Cardiac septum (tissue), 1 donor: ENCODE data around the gene PNKD. TPM values are rescaled to one million over a fixed set of nuclear protein-coding genes. Genes with fewer than 3 reads are reported as not detected.

ENCODE experiments used
- DNase-seq: peaks from one replicate; pipeline ENCODE4 v3.0.0-alpha.2; 2020; ENCODE audit warnings: low spot score
- intact Hi-C: fragments of 100-400 bp; cut with DNase I; formaldehyde crosslinking; loops from one replicate; pipeline ENCODE4 v1.14.0; 2022
- long read RNA-seq: library from polyadenylated mRNA; unstranded; transcript quantifications from one replicate; pipeline ENCODE4 v2.0.0, GENCODE V29; 2021
- total RNA-seq: library from RNA; stranded (reverse); fragmentation: NEBNext Ultra II Directional; extraction: Animal tissue kit (Norgen Biotek cat#: 25700); gene quantifications from one replicate; pipeline ENCODE4 v1.2.1, GENCODE V29; 2021
- donor health status: DM: no; HTN: no; CAD: no.

PNKD gene
- total RNA-seq: 72.6 TPM
- long read RNA-seq, transcript PNKD-201 (3 exons, 758 nt): major isoform, 115 of 137 reads
- long read RNA-seq, partial matches to known transcripts: 2 of 137 reads
- long read RNA-seq, other reads (novel, unspliced or antisense): 16 of 137 reads

- intact Hi-C loops: loop anchor here (1.0 to 10.0 kb wide), 4 partner anchors 53 to 195 kb away; partner anchors contain the start of genes ARPC2 and CTDSP1
- DNase-seq: peak; percentile 100
Observed at GRCh38 chr2:218269900-218270720, at the start of gene PNKD, which contains the start of gene AAMP. TSS of gene PNKD (plus strand) at chr2:218270519. CDS start at chr2:218270536, 17 bp downstream. TSS of gene AAMP (minus strand) at chr2:218270137. CDS start at chr2:218270086, 51 bp downstream.

- intact Hi-C loops: no loop called here
- no peak for DNase-seq
Observed at GRCh38 chr2:218221000-218221399, 49.3 kb upstream of the PNKD start.

GRCh38 chr2:218223046-218223445, 47.3 kb upstream of the PNKD start:
- DNase-seq: no peak
- intact Hi-C loops: no loop called here

- DNase-seq: no peak
- intact Hi-C loops: no loop called here
Observed at GRCh38 chr2:218224186-218224585, 46.1 kb upstream of the PNKD start.

- no peak for DNase-seq
- intact Hi-C loops: no loop called here
Observed at GRCh38 chr2:218226903-218227302, 43.4 kb upstream of the PNKD start.

GRCh38 chr2:218228366-218229090, 41.8 kb upstream of the PNKD start:
- DNase-seq: no peak
- intact Hi-C loops: no loop called here

- intact Hi-C loops: no loop called here
- DNase-seq: no peak
Observed at GRCh38 chr2:218229239-218229638, 41.1 kb upstream of the PNKD start.

GRCh38 chr2:218229851-218230250, 40.5 kb upstream of the PNKD start:
- no peak for DNase-seq
- intact Hi-C loops: no loop called here

- intact Hi-C loops: no loop called here
- no peak for DNase-seq
Observed at GRCh38 chr2:218230882-218231281, 39.4 kb upstream of the PNKD start.

- intact Hi-C loops: no loop called here
- DNase-seq: no peak
Observed at GRCh38 chr2:218233543-218233942, 36.8 kb upstream of the PNKD start.

GRCh38 chr2:218234521-218234920, 35.8 kb upstream of the PNKD start:
- intact Hi-C loops: no loop called here
- no peak for DNase-seq

GRCh38 chr2:218235017-218235416, 35.3 kb upstream of the PNKD start:
- no peak for DNase-seq
- intact Hi-C loops: no loop called here

GRCh38 chr2:218236829-218237228, 33.5 kb upstream of the PNKD start:
- no peak for DNase-seq
- intact Hi-C loops: no loop called here

GRCh38 chr2:218238887-218239286, 31.4 kb upstream of the PNKD start:
- intact Hi-C loops: no loop called here
- DNase-seq: no peak

GRCh38 chr2:218244204-218244603, 26.1 kb upstream of the PNKD start:
- intact Hi-C loops: no loop called here
- DNase-seq: no peak

GRCh38 chr2:218244665-218245064, 25.7 kb upstream of the PNKD start:
- no peak for DNase-seq
- intact Hi-C loops: no loop called here

GRCh38 chr2:218245214-218245613, 25.1 kb upstream of the PNKD start:
- intact Hi-C loops: no loop called here
- DNase-seq: no peak

GRCh38 chr2:218249691-218250090, 20.6 kb upstream of the PNKD start:
- intact Hi-C loops: no loop called here

GRCh38 chr2:218252509-218253231, 17.6 kb upstream of the PNKD start:
- intact Hi-C loops: no loop called here

More at GRCh38 chr2:218249691-218250090, 20.6 kb upstream of the PNKD start:
- DNase-seq: no peak

GRCh38 chr2:218253232-218253625, 17.1 kb upstream of the PNKD start:
- intact Hi-C loops: no loop called here
- DNase-seq: no peak

More at GRCh38 chr2:218252509-218253231, 17.6 kb upstream of the PNKD start:
- DNase-seq: no peak
